ENCODE measurements around the gene AASDHPPT.
"Not testable (repeated sequence)": the region's sequence is repeated elsewhere in the genome, so short reads cannot be mapped to it uniquely, and the experiment has no call there.

AASDHPPT gene

DNA sequence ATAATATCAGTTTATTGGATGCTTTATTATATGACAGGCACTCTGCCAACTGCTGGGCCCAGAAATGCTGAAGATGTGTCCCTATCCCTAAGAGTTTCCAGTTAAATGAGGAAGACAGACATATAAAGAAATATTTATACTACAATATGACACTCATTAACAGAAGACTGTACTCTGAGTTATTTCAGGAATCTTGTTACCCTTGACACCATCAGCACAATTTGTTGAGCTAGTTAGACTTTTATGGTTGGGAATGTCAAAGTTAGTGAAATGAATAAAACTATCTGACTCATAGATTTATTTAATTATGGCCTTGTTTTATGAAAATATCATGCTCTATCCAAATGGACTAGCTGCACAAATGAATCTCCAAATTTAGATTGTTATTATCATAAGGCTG is 29.8 kb upstream of the AASDHPPT start:
- TF ChIP-seq, protein P1, sequence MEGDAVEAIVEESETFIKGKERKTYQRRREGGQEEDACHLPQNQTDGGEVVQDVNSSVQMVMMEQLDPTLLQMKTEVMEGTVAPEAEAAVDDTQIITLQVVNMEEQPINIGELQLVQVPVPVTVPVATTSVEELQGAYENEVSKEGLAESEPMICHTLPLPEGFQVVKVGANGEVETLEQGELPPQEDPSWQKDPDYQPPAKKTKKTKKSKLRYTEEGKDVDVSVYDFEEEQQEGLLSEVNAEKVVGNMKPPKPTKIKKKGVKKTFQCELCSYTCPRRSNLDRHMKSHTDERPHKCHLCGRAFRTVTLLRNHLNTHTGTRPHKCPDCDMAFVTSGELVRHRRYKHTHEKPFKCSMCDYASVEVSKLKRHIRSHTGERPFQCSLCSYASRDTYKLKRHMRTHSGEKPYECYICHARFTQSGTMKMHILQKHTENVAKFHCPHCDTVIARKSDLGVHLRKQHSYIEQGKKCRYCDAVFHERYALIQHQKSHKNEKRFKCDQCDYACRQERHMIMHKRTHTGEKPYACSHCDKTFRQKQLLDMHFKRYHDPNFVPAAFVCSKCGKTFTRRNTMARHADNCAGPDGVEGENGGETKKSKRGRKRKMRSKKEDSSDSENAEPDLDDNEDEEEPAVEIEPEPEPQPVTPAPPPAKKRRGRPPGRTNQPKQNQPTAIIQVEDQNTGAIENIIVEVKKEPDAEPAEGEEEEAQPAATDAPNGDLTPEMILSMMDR (IDR thresholded peaks at IDR 0.05; ENCODE audit: low read length, missing control alignments), result no peak
- DNase-seq (ENCODE audit: low read depth), result no peak
- H3K4me3 ChIP-seq (replicated peaks; ENCODE audit: low read depth, low read length), result no peak overlapping the region

DNA sequence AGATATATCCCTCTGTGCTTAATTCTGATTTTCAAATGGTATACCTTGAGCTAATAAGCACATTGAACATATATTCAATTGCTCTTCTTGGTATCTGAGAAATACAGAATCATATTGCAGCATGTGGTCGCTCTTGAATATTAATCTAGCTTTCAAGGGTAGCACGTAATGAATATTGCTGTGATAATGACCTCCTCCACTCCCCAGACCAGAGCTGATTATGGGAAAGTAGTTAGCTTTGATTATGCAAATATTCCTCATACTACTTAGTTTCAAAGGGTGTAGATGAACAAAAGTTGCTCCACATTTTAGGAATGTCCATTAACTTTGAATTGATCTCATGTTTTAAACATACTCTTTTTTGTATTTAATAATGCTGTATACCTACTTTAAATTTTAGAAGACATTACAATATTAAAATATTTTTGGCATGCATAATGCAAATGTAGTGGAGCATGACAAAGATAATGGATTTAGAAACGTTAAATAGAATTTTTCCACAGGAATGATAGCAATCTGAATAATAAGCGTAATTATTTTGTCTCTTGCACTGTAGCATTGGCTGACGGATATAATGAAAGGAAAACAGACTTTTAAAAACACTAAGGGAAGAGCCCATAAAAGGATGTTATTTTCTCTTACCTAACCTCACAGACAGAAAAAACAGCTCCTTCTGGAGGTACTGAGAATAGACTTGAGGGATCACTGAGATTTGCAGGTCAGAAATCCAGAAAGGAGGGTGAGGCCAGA is 27.6 kb upstream of the AASDHPPT start:
- no peak for DNase-seq (ENCODE audit: low read depth)
- TF ChIP-seq, protein P1 (IDR thresholded peaks at IDR 0.05; ENCODE audit: low read length, missing control alignments), result no peak
- no peak overlapping the region for H3K4me3 ChIP-seq (replicated peaks; ENCODE audit: low read depth, low read length)

DNA sequence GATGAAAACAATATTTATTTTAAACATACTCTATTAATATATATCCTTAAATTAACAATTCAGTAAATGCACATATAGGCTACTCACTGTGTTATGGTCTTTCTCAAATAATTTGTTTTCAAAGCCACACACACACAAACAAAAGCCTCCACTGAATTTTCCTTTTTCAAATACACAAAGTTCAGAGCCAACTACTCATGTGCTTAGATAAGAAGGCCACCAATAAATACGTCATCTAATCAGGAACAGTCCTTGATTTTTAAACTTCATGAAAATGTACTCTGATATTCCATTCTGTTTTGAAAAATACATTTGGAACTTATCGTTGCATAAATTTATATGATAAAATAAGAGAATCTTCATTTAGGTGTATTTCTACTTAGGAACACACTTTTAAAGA is 26.4 kb upstream of the AASDHPPT start:
- H3K4me3 ChIP-seq (replicated peaks; ENCODE audit: low read depth, low read length), result no peak overlapping the region
- TF ChIP-seq, protein P1 (IDR thresholded peaks at IDR 0.05; ENCODE audit: low read length, missing control alignments), result no peak
- DNase-seq (ENCODE audit: low read depth), result no peak

DNA sequence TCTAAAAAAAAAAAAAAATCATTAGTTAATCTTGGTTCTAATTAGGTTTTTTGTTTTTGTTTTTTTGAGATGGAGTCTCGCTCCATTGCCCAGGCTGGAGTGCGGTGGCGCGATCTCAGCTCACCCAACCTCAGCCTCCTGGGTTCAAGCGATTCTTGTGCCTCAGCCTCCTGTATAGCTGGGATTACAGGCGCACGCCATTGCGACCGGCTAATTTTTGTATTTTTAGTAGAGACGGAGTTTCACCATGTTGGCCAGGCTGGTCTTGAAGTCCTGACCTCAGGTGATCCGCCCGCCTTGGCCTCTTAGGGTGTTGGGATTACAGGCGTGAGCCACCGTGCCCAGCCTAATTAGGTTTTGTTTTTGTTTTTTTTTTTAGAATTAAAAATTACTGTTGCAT is 19.1 kb upstream of the AASDHPPT start:
- H3K4me3 ChIP-seq (replicated peaks; ENCODE audit: low read depth, low read length); DNase-seq (ENCODE audit: low read depth): not testable (repeated sequence)

DNA sequence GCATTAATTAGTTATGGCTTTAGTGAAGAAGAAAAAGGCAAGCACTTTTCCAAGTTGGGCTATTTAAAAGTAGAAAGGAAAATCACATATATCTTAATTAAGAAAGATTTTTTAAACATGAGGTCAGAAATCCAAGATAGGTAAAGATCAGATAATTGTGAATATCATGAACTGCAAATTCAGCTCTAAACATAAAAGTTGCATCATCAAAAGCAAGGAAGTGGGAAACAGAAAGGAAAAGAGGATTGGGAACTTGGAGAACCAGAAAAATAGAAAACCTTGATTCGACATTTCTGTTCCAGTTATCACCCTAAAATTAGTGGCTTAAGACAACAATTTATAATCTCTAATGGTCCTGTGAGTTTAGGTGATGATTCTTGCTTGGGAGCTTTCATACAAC is 17.8 kb upstream of the AASDHPPT start:
- TF ChIP-seq, protein P1 (IDR thresholded peaks at IDR 0.05; ENCODE audit: low read length, missing control alignments), result no peak
- no peak for DNase-seq (ENCODE audit: low read depth)
- H3K4me3 ChIP-seq (replicated peaks; ENCODE audit: low read depth, low read length), result no peak overlapping the region

DNA sequence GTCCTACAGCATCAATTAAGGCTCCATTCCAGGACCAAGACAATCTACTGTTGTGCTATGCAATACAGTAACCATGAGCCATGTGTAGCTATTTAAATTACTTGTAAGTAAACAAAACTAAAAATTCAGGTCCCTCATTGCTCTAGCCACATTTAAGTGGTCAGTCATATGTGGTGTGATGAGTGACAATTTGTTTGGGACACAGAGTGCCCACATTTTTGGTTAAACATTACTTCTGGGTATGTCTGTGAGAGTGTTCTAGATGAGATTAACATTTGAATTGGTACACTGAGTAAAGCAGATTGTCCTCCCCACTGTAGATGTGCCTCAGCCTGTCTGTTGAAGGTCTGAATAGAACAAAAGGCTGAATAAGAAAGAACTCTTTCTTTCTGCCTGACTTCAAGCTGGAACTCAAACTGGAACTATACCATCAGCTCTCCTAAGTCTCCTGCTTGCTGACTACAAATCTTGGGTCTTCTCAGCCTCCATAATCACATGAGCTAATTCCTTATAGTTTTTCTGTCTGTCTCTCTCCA is 16.1 kb upstream of the AASDHPPT start:
- no peak overlapping the region for H3K4me3 ChIP-seq (replicated peaks; ENCODE audit: low read depth, low read length)
- DNase-seq (ENCODE audit: low read depth), result no peak
- TF ChIP-seq, protein P1 (IDR thresholded peaks at IDR 0.05; ENCODE audit: low read length, missing control alignments), result no peak

DNA sequence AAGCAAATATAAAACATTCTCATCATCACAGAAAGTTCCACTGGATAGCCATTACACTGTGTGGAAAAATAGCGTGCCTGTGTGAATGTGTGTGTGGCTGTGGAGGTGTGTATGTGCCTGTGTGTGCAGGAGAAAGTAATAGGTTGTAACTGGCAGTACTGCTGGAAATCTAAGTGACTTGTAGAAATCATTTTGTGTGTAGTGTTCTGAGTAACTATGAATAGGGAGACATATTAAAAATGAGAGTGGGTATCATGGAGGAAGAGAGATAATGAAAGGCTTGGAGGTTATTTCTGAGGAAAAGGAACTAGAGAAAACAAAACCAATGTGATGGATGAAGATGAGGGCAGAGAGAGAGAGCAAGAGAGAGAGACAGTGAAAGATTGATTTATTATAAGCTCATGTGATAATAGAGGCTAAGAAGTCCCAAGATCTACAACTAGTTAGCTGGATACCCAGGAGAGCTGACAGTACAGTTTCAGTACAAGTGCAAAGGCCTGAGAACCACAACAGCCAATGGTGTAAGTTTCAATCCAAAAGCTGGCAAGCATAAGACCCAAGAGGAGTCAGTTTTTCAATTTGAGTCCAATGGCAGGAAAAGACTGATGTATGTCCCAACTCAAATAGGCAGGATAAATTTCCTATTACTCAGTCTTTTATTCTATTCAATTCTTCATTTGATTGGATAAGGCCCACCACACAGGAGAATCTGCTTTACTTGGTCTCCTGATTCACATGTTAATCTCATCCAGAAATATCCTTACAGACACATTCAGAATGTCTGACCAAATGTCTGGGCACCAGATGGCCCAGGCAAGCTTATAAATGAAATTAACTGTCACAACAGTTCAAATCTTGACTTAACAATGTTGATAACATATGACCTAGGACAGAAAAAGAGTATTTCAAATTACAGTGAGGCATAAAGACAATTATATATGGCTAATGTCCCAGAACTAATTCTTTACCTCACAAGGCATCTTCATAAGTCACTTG is 15.2 kb upstream of the AASDHPPT start:
- no peak overlapping the region for H3K4me3 ChIP-seq (replicated peaks; ENCODE audit: low read depth, low read length)
- TF ChIP-seq, protein P1 (IDR thresholded peaks at IDR 0.05; ENCODE audit: low read length, missing control alignments), result no peak
- DNase-seq (ENCODE audit: low read depth), result no peak
